Ecto neural progenitor cell (in vitro differentiated cells): ENCODE data around the gene CAMSAP2.
"Not testable (repeated sequence)": the region's sequence is repeated elsewhere in the genome, so short reads cannot be mapped to it uniquely, and the experiment has no call there.

Experiments
- DNase-seq: peaks from one replicate; pipeline ENCODE4 v3.0.0-alpha.2; 2018; ENCODE audit warnings: low spot score

The CAMSAP2 gene

DNA sequence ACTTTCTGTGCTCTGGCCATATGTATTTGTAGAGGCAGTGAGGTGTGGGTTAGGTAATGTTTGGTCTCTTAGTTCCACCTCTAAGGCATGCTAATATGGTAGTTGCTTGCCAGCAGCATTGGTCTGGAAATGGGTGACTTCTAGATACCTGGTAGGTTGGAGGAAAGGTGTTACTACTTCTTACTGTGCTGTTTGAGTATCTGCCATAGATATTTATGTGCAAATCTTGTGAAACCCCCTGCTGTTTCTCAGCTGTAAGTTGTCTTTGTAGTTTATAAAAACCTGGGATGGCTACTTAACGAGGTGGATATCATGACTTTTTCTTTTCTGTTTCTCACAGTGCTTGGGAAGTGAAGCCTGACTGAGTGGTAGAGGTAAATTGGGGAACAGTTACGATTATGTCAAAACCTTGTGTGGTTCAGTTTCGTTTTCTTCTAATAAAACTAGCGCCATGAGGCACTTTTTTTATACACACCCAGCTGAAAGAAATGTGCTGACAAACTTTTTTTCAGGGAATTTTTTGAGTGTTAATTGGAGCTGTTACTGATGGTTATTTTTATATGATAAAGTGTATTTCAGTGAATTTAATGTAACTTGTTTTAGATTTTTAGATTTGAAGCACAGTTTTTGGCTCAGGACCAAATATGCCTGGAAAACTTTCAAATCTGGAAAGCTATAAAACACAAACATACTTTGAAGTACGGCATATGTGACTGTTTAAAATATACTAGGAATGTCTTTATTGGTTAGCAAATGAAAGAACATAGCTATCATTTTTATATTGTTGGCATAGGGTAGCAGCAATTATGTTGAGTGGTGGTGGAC is 42.1 kb downstream of the CAMSAP2 start:
- no peak for DNase-seq

DNA sequence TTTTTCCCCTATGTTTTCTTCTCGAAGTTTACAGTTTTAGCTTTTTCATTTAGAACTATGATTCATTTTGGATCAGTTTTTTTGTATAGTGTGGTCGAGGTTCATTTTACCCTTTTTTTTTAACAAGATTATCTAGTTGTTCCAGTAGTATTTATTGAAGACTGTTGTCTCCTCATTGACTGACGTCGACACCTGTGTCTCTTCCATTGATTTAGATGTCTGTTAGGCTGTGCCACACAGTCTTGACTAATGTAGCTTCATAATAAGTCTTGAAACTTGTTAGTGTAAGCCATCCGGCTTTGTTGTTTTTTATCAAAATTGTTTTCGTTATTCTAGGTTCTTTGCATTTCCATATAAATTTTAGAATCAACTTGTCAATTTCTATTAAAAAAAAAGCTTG is 45.2 kb downstream of the CAMSAP2 start:
- DNase-seq: no peak

DNA sequence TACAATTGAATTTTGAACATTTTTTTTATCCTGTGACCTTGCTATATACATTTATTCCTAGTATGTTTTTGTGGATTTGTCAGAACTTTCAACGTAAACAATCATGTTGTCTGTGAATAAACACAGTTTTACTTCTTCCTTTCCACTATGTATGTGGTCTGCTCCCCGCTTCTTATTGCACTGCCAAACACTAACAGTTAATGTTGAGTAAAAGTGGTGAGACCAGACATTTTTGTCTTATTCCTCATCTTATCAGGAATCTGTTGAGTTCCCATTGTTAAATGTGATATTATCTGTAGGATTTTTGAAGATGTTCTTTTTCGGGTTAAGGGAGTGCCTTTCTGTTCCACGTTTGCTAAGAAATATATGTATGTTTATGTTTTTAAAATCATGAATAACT is 45.9 kb downstream of the CAMSAP2 start:
- DNase-seq: no peak

DNA sequence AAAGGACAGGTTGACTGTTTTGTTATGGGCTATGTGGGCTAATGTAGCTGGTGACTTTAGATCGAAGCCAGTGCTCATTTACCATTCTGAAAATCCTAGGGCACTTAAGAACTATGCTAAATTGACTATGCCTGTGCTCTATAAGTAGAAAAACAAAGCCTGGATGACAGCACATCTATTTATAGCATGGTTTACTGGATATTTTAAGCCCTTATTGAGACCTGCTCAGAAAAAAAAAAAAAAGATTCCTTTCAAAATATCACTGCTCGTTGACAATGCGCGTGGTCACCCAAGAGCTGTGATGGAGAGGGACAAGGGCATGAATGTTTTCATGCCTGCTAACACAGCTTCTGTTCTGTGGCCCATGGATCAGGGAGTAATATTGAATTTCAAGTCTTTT is 48.1 kb downstream of the CAMSAP2 start:
- no peak for DNase-seq

DNA sequence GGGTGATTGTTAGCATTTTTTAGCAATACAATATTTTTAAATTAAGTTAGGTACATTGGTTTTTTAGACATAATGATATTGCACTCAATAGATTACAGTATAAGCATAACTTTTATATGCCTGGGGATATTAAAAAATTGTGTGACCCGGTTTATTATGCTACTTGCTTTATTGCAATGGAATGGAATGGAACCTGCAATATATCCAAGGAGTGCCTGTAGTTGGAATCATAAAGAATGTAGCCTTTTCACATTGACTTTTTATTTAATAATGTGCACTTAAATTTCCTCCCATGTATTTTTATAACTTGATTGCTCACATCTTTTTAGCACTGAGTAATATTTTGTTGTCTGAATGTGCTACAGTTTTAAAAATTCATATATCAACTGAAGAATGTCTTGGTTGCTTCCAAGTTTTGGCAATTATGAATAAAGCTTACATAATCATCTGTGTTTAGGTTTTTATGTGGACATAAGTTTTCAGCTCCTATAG is 49.2 kb downstream of the CAMSAP2 start:
- DNase-seq: no peak

DNA sequence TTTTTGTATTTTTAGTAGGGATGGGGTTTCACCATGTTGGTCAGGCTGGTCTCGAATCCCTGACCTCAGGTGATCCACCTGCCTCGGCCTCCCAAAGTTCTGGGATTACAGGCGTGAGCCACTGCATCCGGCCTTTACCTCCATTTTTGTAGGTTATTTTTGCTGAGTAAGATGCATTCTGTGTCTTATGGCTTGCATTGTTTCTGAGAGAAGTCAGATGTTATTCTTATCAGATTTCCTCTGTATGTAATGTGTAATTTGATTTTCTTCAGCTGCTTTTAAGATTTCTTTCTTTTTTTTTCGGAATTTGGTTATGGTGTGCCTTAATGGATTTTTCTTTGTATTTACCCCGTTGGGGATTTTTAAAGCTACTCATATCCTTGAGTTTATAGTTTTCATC is 52.3 kb downstream of the CAMSAP2 start:
- DNase-seq: not testable (repeated sequence)

DNA sequence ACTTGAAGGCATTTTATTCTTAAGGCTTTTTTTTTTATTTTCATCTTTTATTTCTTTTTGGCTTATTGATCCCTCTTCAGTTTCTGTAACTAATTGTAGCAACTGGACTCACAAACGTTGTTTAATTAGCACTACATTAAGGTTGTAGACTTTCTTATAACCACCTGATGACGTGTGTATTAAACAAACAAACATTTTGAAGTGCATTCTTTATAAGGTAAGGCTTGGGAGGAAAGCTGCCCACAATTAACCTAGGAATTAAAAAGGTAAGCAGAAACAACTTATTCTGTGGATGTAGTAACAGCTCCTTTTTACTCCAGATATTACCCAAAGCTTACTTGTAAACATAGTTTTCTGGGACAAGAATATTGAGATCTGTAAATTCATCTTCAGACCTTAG is 55.0 kb downstream of the CAMSAP2 start:
- no peak for DNase-seq

DNA sequence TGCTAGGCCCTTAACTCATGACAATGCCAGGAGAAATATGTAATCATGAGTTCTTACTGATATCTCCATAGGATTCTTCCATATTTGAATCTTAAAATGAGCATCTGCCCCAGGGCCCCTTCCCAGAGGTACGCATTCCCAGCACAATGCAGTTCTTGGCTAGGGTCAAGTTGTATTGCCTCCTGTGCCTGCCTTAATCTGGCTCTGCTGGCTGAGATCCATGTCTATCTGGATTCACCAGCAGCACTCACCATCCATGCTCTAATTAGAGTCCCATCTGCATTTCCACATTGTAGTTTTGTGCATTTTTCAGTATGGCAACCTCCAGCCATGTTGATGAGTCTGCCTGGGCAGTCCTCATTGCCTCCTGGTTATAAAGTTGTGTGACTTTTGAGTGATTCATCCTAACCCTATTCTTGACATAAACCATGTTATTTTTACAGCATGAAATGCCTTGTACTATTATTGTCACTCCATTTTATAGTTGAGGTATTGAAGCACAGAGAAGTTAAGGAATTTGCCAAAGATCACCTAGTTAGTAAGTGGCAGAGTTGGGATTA is 55.9 kb downstream of the CAMSAP2 start:
- DNase-seq: no peak

DNA sequence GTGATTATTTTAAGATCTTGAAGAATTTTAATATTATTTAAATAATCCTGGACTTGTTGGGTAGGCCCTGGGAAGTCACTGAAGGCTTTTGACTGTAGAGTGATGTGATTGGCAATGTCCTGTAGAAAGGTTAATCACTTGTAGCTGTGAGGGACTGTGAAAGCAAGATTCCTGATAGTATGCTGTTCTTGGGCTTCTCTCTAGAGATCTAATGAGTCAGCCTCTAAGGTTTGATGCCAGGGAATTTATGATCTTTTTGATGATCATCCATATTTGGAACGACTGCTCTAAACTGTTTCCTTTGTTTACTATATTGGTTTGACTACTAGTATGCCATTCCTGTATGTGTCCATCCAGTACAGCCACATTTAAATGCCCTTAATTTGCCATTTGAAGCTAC is 56.5 kb downstream of the CAMSAP2 start:
- no peak for DNase-seq

DNA sequence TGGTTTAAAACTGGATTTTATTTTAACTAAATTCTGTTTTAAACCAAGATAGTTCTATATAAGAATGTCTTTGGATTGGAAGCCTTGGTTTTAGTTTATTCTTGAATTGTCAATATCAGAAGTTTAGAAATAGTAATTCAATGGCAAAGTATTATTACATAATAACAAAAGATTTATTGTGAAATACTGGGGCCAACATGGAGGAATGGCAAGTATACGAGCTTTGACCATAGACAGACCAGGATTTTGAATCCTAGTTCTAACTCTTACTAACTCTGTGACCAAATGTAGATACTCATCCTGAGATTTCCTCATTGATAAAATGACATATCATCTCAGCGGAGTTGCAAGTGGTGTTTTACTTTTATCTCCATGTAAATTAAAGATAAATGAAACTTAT is 63.3 kb downstream of the CAMSAP2 start:
- DNase-seq: no peak

DNA sequence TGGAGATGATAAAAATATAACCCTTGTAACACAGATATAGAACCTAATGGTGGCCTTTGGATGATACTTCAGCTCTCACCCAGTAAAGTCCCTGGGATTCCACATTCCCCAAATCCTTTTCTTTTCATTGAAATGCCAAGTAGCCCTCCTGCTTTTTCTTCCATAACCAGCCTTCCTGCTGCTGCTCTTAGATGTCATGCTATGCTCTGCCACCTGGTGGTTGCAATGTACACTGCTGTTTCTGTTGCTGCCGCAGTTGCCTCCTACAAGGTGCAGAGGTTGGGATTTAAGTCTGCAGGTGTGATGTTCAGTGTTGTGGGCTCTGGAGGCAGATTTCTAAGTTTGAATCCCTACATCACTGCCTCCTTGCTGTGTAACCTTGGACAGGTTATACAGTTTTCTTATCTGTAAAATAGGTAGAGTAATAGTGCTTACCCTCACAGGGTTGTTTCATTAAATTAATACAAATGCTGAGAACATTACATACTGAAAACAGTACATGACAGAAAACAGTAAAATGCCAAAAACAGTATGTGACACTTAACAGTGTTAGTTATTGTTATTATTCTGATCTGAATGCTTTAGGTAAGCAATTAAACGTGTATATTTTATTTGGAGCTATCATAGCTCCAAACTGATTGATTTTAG is 64.3 kb downstream of the CAMSAP2 start:
- DNase-seq: peak; percentile 80

DNA sequence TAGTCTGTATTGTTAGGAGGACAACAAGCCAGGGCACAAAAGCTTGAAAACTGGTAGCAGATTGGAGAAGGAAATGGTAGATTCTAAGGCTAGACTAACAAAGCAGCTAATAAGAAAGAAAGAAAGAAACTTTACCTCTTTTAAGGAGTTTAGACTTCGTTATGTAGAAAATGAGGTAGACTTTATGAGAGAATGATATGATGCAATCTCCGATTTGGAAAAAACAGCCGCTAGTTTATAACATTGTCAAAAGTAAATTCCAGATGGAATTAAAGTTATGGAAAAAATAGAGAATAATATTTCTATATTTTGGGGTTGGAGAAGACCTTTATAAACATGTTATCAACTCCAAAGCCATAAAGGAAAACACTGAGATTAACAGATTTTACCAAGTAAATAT is 67.0 kb downstream of the CAMSAP2 start:
- no peak for DNase-seq

DNA sequence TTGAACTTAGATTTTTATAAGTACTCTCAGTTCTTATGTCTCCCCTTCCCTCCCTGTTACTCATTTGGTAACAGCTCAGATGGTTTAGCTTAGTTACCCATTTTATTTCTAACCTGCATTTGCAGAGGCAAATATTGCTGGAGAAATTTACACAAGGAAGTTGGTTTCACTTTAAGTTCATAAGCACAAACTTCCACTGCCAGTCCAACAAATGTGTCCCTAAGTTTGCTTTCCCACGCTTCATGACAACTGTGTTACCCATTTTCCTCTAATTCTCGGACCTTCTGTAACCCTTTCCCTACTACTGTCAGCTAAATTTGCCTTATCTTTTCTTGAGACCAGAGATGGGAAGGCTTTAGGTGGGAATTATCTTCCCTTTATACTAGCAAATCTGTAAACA is 70.2 kb downstream of the CAMSAP2 start:
- no peak for DNase-seq

DNA sequence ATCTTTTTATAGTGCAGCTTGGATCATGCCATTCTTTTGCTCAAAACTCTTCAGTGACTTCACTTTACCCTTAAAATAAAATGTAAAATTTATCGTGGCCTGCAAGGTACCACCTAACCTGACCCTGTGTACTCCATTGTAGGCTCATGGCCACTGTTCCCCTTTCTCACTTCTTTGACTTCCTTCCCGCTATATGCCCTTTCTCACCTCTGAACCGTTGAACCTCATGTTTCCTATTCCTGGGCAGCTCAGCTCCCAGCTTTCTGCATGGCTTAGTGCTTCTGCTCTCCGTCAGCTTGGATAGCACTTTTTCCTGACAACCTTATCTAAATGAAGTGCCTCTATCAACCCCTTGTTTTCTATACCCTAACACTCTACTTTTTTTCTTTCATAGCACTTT is 73.0 kb downstream of the CAMSAP2 start:
- no peak for DNase-seq

DNA sequence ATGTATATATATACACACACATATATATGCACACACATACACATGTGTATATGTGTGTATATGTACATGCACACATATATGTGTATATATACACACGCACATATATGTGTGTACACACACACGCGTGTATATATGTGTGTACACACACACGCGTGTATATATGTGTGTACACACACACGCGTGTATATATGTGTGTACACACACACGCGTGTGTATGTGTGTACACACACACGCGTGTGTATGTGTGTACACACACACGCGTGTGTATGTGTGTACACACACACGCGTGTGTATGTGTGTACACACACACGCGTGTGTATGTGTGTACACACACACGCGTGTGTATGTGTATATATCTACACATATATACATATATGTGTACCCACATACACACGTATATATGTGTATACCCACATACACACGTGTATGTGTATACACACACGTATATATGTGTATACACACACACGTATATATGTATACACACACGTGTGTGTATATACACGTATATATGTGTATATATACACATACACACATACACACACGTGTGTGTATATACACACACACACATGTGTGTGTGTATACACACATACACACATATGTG is 78.0 kb downstream of the CAMSAP2 start:
- DNase-seq: not testable (repeated sequence)

DNA sequence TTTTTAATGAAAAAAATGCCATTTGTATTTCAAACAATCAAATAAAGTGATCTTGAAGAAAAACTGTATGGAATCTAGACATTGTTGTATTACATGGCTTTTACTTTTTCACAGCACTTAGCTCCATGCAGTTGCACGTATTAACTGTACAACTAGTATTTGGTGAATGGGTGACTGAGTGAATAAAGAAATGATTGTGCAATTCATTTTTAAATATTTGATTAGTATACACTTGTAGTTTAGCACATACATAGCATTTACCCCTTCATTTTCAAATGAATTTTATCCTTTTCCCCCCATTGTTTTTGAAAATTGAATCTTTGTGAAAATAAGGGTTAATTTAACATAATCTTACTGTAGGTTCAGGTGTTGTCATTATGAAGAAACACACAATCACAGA is 79.6 kb downstream of the CAMSAP2 start:
- DNase-seq: no peak

DNA sequence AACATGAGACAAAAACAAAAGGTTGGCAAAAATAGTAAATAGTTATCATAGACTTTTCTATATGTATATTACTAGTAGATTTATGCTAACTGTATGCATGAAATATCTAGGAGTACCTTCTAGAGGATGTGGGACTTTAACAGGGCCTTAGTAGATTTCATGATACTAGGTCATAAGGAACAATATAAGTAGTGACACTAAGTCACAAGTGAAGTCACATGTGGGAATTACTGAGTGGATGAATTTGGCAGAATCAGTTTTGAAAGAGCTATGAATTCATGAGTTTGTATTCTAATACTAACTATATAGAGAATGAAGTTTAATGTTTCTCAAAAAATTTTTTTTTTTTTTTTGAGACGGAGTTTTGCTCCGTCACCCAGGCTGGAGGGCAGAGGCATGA is 81.0 kb downstream of the CAMSAP2 start:
- DNase-seq: no peak

DNA sequence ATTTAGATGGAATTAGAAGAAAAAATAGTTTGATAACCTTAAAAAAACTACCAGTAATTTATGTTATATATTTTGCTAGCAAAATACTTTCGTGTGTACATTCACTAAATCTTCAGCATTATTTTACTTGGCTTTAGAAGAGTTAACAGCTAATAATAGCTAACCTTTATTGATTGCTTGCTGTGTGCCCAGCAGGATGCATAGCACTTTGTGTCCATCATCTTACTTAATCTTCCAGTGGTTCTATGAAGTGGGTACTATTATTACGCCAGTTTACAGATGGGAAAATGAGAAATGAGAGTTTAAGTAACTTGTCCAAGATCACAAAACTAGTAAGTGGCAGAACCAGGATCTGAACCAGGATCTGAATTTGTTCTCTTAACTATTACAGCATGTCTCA is 92.4 kb downstream of the CAMSAP2 start:
- DNase-seq: no peak

DNA sequence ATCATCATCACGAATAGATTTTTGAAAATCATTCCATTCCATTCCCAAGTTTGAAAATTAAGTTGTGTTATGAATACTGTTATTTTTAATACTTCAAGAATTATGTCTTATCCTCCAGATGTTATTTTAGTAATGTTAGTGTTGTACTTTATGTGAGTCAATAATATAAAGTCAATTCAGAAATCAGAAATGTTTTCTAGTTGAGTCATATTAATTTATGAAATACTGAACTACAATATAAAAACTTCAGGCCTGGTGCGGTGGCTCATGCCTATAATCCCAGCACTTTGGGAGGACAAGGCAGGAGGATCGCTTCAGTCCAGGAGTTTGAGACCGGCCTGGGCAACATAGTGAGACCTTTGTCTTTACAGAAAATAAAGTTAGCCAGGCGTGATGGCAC is 95.7 kb downstream of the CAMSAP2 start:
- DNase-seq: no peak

DNA sequence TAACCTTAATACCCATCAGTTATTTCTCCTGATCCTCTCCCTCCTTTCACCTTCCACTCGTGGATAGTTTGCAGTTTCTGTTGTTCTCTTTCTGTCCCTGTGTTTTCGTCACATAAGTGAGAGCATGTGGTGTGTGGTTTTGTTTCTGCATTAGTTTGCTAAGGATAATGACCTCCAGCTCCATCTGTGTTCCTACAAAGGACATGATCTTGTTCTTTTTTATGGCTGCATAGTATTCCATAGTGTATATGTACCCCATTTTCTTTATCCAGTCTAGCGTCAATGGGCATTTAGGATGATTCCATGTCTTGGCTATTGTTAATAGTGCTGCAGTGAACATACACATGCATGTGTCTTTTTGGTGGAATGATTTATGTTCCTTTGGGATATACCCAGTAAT is 97.5 kb downstream of the CAMSAP2 start:
- no peak for DNase-seq

DNA sequence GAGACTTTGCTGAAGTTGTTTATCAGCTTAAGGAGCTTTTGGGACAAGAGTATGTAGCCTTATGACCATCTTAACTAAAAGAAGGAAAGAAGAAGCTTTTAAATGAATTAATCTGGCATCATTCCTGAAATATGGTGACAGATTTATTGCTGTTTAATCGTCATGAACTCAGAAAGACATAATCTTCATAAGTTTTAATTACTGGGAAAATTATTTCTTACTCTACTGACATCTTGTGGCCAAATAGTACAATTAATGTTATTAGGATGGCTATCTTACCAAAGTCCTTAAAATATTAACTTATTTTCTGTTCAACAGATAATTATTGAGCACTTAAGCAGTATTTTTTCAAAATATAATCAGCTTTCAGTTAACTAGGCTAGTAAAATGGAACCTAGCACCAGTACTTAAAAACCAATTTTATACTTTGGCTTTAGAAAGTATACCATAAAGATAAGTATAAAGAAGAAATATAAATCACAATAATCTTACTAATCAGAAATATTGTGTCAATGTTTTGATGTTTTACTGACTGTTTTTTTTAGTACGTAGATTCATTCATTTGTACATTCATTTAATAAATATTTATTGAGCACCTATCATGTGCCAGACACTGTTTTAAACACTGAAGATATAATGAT is 99.4 kb downstream of the CAMSAP2 start:
- no peak for DNase-seq

DNA sequence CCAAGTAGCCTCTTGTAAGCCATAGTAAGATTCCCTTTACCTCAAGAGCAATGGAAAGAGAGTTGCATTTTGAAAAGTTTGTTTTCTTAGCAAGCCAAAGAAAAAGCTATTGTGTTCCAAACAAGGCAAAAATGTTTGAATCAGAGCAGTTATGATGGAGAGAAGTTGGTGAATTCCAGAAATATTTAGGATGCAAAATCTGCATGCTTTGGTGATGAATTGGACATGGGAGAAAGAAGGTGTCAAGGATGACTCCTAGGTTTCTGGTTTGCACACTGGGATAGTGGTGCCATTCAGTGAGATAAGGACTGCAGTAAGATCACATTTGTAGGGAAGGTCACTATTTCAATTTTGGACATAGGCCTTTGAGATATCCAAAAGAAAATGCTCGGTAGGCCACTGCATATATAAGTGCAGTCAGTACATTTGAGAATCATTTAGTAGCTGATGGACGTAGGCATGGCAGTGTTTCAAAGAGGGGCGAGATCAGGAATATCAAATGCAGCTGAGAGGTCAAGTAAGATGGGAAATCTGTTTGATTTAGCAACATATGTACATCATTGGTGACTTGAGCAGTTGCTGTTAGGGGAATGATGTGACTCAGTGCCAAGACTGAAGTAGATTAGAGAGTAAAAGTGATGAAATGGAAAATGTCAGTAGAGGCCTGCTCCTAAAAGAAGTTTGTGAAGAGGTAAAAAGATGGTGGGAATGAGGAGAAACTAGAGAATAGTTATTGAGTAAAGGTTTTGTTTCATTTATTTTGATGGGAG is 100.2 kb downstream of the CAMSAP2 start:
- no peak for DNase-seq
